Aorta (tissue), 5 donors: Measurements from ENCODE around the gene GRPEL1. TPM values are rescaled to one million over a fixed set of nuclear protein-coding genes. Genes with fewer than 3 reads are reported as not detected.

Source experiments
- ATAC-seq: fragments of 200-7000 bp; cut with Tn5 transposase; one replicate; pipeline ENCODE4 v1.9.1; 2022; ENCODE audit warnings: moderate library complexity; ENCODE audit not compliant: low FRiP score
- DNase-seq, 2 donors: peaks; one replicate each; pipeline ENCODE4 v3.0.0-alpha.2; 2020
- H3K27ac ChIP-seq, 2 donors: one replicate each; pipeline ENCODE4 v1.5.1; 2013; ENCODE audit warnings: low read length in 2 of 2, mild to moderate bottlenecking in 2 of 2, moderate library complexity in 2 of 2, control low read depth in 1 of 2, inconsistent platforms in 1 of 2, low read depth in 1 of 2
- H3K27me3 ChIP-seq, 2 donors: one replicate each; pipeline ENCODE4 v1.6.1; 2013; ENCODE audit warnings: control low read depth in 1 of 2, low read length in 1 of 2, mild to moderate bottlenecking in 1 of 2, moderate library complexity in 1 of 2; ENCODE audit not compliant: insufficient read depth in 2 of 2, control insufficient read depth in 1 of 2
- H3K36me3 ChIP-seq, 2 donors: one replicate each; pipeline ENCODE4 v1.6.1; 2013; ENCODE audit warnings: control low read depth in 1 of 2, low read length in 1 of 2, mild to moderate bottlenecking in 1 of 2; ENCODE audit not compliant: insufficient read depth in 2 of 2, control insufficient read depth in 1 of 2
- H3K4me1 ChIP-seq, 2 donors: one replicate each; pipeline ENCODE4 v1.6.1; 2013; ENCODE audit warnings: low read length in 2 of 2, control low read depth in 1 of 2, mild to moderate bottlenecking in 1 of 2, moderate library complexity in 1 of 2; ENCODE audit not compliant: insufficient read depth in 2 of 2, control insufficient read depth in 1 of 2
- H3K4me3 ChIP-seq, 2 donors: one replicate each; pipeline ENCODE4 v1.5.1; 2013; ENCODE audit warnings: low read length in 2 of 2, control low read depth in 1 of 2, mild to moderate bottlenecking in 1 of 2
- H3K9me3 ChIP-seq: one replicate; pipeline ENCODE4 v1.6.1; 2013; ENCODE audit warnings: mild to moderate bottlenecking, low read length; ENCODE audit not compliant: control insufficient read depth
- WGBS, 2 donors: extraction: QIAGEN DNeasy Blood & Tissue Kit; methylation state at CpG; one replicate each; pipeline ENCODE4 v1.1.7; 2013; 5-methylcytosine and 5-hydroxymethylcytosine counted together
- intact Hi-C, 2 donors: fragments of 100-400 bp; cut with DNase I; formaldehyde crosslinking; loops; one replicate each; pipeline versions ENCODE4 v1.14.2 to v1.15.0; 2022
- polyA plus RNA-seq, 2 donors: library from polyadenylated mRNA; stranded (reverse); fragments of 200-250 nt; gene quantifications; one replicate each; pipeline ENCODE4 v1.2.3, GENCODE V29; 2013
- total RNA-seq, 2 donors: library from RNA; stranded (reverse); fragmentation: NEBNext Ultra II Directional; extraction: Animal tissue kit (Norgen Biotek cat#: 25700); gene quantifications; one replicate each; pipeline ENCODE4 v1.2.1, GENCODE V29; 2021
- donor health status: healthy with polysubstance abuse.
- donor health status: Bipolar disorder and iron deficiency.
- donor health status: DM: no; HTN: no; CAD: no.
- donor health status: DM: no; HTN: no; CAD: no.
- donor health status: DM: yes; HTN: yes; CAD: no.

The GRPEL1 gene
- total and polyA plus RNA-seq, 4 donors, result 11.1 to 22.0 (median 18.7) TPM

DNA sequence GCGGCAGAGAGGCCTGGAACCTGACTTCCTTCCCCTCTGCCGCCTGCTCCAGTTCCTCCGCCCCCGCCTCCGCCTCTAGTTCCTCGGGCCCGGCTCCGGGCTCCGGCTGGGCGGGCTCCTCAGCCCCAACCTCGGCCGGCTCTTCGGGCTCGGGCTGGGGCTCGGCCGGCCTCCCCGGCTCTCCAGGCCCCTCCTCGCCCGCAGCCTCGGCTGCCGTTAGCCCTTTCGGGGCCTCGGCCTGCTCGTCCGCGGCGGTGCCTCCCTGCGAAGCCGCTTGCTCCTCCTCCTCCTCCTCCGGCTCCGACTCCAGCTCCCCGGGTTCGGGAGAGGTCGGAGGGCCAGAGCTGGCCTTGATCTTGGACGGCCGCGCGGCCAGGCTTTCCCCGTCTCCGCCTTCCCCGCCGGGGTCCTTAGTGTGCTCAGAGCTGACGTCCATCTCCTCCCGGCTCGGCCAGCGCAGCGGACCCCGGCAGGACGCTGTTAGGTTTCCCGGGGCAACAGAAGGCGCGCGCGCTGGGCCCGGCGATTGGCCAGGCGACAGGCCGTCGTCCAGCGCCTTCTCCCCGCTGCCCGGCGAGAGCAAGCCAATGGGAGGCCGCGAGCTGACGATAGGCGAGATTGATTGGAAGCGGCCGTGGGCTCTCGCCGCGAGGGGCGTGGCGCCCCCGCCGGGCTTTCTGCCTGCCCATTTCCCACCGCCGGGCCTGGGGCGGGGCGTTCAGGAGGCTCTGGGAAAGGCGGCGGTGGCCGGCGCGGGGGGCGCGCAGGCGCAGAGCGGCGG is 25.2 kb downstream of the GRPEL1 start:
- 0% methylated on average over 81 to 90 of the region's 90 CpGs for WGBS, 2 donors
- peak overlapping the region in 1 of 2 donors; percentile 53 for H3K27ac ChIP-seq
- no peaks in the 10 kb centered on the region for H3K9me3 ChIP-seq
- peak overlapping the region; percentile 18 to 60 for H3K4me3 ChIP-seq
- no peaks in the 10 kb centered on the region for H3K36me3 ChIP-seq
- intact Hi-C loops, result loop anchor here (1.0 to 5.0 kb wide), 5 partner anchors 26 to 325 kb away; partner anchors contain the start of genes GRPEL1 (in 2 of the 2) and BLOC1S4 (in 1 of the 2)
- no peaks in the 10 kb centered on the region for H3K4me1 ChIP-seq
- DNase-seq (peak; percentile 98 to 99), ATAC-seq (peak; percentile 98)
- H3K27me3 ChIP-seq, result no peaks in the 10 kb centered on the region

GRCh38 chr4:7041801-7042502 is 25.9 kb downstream of the GRPEL1 start:
- H3K4me3 ChIP-seq, result peak overlapping the region; percentile 18 to 60
- intact Hi-C loops, result loop anchor here (2.0 to 5.0 kb wide), 3 partner anchors 27 to 325 kb away; partner anchors contain the start of genes BLOC1S4 (in 1 of the 2) and GRPEL1 (in 1 of the 2)
- H3K4me1 ChIP-seq, result no peaks in the 10 kb centered on the region
- H3K27ac ChIP-seq, result peak overlapping the region in 1 of 2 donors; percentile 53
- H3K36me3 ChIP-seq, result no peaks in the 10 kb centered on the region
- no peaks in the 10 kb centered on the region for H3K27me3 ChIP-seq
- H3K9me3 ChIP-seq, result no peaks in the 10 kb centered on the region
- DNase-seq, result no peak
- ATAC-seq, result peak; percentile 0
- 21 to 24% methylated on average over 42 of the region's 42 CpGs for WGBS, 2 donors

GRCh38 chr4:7041246-7041645 is 26.6 kb downstream of the GRPEL1 start:
- Histone ChIP-seq H3K4me1 (no peaks in the 10 kb centered on the region), H3K36me3 (no peaks in the 10 kb centered on the region), H3K27ac (no peak overlapping the region), H3K9me3 (no peaks in the 10 kb centered on the region), H3K27me3 (no peaks in the 10 kb centered on the region), H3K4me3 (no peak overlapping the region)
- ATAC-seq (no peak), DNase-seq (no peak)
- WGBS, 2 donors, result 93 to 96% methylated on average over 19 of the region's 19 CpGs
- intact Hi-C loops, result loop anchor here (5.0 kb wide), 2 partner anchors 54 to 324 kb away; partner anchors contain the start of gene BLOC1S4 (in 1 of the 2)

DNA sequence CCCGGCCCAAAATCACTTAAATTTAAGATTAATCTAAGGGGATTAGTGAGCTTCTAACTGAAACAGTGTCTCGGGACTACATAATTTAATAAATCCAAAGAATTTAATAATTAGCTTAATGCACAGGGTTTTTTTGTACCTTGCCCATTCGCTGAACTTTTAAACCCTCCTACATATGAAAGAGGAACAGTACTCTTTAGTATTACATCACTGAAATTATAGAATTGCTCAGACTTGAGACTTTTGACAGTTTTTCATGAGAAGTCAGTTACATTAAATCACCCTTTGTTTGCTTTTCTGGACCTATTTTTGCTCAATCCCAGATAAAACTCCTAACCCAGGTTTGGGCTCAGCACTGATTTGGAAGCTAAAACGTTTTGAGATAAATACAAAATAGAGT is 27.1 kb downstream of the GRPEL1 start:
- no peak for ATAC-seq
- intact Hi-C loops, result loop anchor here (5.0 kb wide), 2 partner anchors 53 to 323 kb away; partner anchors contain the start of gene BLOC1S4 (in 1 of the 2)
- Histone ChIP-seq H3K4me3 (no peak overlapping the region), H3K27me3 (no peaks in the 10 kb centered on the region), H3K36me3 (no peaks in the 10 kb centered on the region), H3K9me3 (no peaks in the 10 kb centered on the region), H3K4me1 (no peaks in the 10 kb centered on the region), H3K27ac (no peak overlapping the region)
- 81 to 86% methylated on average over 4 of the region's 4 CpGs for WGBS, 2 donors
- DNase-seq, result no peak

DNA sequence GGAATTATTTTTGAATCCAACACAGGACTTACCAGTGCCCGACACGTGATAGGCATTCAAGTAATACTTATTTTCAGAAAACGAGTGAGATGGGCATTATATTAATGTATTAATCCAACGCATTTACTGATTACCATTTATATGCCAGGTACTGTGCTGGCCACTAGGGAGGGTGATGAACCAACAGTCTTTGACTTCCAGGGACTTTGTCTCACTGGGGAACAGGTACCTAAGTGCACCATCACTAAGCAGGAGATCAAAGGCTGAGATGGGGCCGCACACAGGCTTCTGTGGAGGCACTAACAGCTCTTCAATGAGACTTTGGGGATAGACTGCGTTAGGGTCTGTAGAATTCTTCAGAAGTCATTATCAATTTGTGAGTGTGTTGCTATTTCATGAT is 30.4 kb downstream of the GRPEL1 start:
- H3K9me3 ChIP-seq, result no peaks in the 10 kb centered on the region
- DNase-seq (no peak), ATAC-seq (no peak)
- intact Hi-C loops, result no loop called here
- H3K4me1 ChIP-seq, result no peaks in the 10 kb centered on the region
- 69 to 86% methylated on average over 6 of the region's 6 CpGs for WGBS, 2 donors
- H3K4me3 ChIP-seq, result no peak overlapping the region
- H3K36me3 ChIP-seq, result no peaks in the 10 kb centered on the region
- H3K27ac ChIP-seq, result no peak overlapping the region
- H3K27me3 ChIP-seq, result no peaks in the 10 kb centered on the region

DNA sequence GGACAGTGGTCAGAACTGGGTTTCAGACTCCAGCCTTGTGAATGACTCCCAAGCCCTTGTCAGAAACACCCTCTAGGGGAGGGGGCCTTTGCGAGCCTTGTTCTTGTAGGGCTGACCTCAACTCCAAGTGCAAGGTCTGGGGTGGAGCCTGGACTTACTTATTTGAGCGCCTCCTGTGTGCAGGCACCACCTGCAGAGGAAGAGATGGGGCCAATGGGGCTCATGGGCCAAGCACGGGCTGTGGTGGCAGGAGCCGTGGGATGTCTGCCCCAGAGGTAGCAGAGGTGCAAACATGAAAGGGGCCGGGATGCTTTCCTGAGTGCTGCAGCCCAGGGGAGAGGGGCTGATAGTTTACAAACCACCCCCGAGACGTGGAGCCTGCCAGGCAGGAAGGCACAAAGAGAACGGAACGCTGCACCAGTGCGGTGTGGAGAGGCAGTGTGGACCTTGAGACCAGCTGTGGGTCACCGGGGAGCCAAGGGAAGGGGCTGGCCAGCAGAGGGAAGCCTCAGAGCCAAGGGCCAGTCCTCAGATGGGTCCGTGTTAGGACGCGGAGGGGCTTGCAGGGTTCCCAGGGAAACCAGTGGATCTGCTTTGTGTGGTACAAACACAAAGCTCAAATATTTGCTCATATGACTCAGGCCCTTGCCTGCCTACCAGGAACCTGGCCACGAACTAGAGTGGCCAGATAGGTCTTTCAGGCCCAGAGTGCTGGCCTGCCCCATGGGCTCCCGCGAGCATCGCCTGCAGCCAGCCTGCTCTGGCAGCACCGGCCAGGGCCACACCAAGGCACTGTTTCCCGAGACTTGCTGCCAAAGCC is 33.4 kb downstream of the GRPEL1 start:
- Histone ChIP-seq H3K4me3 (no peak overlapping the region), H3K27ac (peak overlapping the region in 1 of 2 donors; percentile 28), H3K9me3 (no peaks in the 10 kb centered on the region), H3K4me1 (no peaks in the 10 kb centered on the region), H3K36me3 (no peaks in the 10 kb centered on the region), H3K27me3 (no peaks in the 10 kb centered on the region)
- DNase-seq, result peak; percentile 55 to 56
- intact Hi-C loops, result no loop called here
- WGBS, 2 donors, result 43 to 47% methylated on average over 20 of the region's 20 CpGs
- ATAC-seq, result peak; percentile 47

DNA sequence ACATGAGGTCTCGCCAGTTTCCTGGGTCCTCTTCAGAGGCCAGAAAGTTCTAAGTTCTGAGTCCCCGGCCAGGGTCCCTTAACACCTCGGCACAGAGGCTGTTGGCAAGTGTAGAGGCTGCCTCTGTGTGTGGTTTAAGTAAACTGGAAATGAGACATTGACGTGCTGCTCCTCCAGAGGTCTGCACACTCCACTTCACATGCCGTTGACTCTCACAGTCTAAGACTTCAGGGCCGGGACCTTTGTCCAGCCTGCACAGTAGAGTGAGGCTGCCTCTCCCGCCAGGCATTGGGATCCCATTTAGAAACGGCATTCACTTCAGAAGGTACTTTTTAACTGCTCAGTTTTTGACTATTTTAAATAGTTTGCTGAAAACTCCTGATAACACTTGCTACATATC is 35.3 kb downstream of the GRPEL1 start:
- 82 to 87% methylated on average over 8 of the region's 8 CpGs for WGBS, 2 donors
- ATAC-seq (no peak), DNase-seq (no peak)
- Histone ChIP-seq H3K36me3 (no peaks in the 10 kb centered on the region), H3K4me3 (no peak overlapping the region), H3K9me3 (no peaks in the 10 kb centered on the region), H3K4me1 (no peaks in the 10 kb centered on the region), H3K27me3 (no peaks in the 10 kb centered on the region), H3K27ac (no peak overlapping the region)
- intact Hi-C loops, result no loop called here
